GM12875 (cell line): Measurements from ENCODE around the gene CXCL3.

ENCODE experiments used
- H3K4me3 ChIP-seq: one replicate; pipeline ENCODE4 v1.5.1; 2011; ENCODE audit warnings: low read depth, low read length, control low read depth
- TF ChIP-seq, protein P1 (sequence below): IDR thresholded peaks from 2 replicates; pipeline ENCODE4 v1.5.1; 2011; ENCODE audit warnings: low read depth, mild to moderate bottlenecking, control low read depth, inconsistent platforms, low read length, moderate library complexity, borderline replicate concordance; ENCODE audit not compliant: insufficient read depth

Gene CXCL3

DNA sequence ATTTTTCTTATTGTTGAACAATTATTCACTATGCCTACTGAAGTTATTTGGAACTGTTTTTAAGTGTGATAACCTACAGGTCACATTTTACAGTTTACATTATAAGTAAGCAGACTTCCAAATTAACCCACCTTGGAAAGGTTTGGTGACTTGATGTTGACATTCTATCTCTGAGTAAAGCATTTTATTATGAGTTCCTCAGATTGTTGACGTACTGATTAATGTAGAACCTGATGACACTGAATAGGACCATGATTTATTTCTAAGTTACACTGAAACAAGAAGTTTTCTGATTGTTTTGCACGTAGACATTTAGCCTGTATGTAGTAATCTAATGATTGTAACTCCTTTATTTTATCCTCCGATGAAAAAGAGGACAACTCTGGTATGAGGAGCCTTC, 17.0 kb upstream of the CXCL3 start:
- no peak overlapping the region for H3K4me3 ChIP-seq
- TF ChIP-seq, protein P1, sequence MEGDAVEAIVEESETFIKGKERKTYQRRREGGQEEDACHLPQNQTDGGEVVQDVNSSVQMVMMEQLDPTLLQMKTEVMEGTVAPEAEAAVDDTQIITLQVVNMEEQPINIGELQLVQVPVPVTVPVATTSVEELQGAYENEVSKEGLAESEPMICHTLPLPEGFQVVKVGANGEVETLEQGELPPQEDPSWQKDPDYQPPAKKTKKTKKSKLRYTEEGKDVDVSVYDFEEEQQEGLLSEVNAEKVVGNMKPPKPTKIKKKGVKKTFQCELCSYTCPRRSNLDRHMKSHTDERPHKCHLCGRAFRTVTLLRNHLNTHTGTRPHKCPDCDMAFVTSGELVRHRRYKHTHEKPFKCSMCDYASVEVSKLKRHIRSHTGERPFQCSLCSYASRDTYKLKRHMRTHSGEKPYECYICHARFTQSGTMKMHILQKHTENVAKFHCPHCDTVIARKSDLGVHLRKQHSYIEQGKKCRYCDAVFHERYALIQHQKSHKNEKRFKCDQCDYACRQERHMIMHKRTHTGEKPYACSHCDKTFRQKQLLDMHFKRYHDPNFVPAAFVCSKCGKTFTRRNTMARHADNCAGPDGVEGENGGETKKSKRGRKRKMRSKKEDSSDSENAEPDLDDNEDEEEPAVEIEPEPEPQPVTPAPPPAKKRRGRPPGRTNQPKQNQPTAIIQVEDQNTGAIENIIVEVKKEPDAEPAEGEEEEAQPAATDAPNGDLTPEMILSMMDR = no peak

DNA sequence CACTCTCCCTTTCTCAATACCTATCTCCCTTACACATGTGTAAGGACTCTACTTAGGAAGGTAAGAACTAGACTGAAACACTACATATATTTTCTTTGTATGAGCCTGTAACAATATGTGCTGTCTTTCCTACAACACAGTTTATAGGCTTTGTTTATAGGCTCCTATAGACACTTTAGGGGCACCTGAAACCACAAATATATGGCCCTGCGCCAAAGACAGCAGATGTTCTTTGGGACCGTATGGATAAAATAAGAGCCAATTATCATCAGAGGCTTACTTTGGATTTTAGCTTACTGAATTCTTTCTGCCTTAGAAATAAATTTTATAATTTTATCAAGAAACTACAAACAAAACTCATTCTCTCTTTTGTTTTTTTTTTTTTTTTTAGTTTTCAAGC, 16.6 kb upstream of the CXCL3 start:
- TF ChIP-seq, protein P1 = no peak
- no peak overlapping the region for H3K4me3 ChIP-seq

DNA sequence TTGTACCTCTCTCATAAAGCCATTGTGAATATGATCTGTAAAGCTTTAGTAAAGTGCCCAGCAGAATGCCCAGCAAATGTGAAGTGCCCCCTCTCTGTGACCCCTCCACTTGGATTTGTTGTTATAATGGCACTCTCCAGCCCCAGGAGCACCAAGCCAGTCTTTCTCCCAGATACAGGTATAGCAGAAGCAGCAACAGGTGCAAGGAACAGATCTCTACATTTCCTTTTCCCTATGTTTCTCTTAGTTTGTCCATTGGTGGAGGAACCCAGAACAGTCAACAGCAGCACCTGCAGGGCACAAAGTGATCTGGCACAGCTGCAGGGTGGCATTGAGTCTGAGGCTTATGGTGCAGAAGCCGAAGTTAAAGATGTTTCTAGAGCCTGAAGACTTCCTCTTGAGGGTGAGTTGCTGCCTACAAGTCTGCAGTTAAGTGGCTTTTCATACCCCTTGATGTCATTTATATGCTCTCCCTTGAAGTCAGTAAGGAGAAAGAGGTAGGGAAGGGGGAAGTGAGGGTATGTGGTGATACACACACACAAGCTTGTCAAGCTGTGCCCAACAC, 16.1 kb upstream of the CXCL3 start:
- H3K4me3 ChIP-seq = no peak overlapping the region
- TF ChIP-seq, protein P1 = no peak

DNA sequence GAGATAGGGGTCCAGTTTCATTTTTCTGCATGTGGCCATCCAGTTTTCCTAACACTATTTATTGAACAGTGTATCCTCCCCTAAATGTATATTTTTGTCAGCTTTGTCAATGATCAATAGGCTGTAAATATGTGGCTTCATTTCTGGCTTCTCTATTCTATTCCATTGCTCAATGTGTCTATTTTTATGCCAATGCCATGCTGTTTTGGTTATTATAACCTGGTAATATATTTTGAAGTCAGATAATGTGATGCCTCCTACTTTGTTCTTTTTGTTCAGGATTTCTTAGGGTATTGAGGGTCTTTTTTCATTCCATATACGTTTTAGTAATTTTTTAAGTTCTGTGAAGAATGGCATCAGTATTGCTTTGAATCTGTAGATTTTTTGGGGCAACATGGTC, 8.7 kb upstream of the CXCL3 start:
- H3K4me3 ChIP-seq = no peak overlapping the region
- TF ChIP-seq, protein P1 = no peak

DNA sequence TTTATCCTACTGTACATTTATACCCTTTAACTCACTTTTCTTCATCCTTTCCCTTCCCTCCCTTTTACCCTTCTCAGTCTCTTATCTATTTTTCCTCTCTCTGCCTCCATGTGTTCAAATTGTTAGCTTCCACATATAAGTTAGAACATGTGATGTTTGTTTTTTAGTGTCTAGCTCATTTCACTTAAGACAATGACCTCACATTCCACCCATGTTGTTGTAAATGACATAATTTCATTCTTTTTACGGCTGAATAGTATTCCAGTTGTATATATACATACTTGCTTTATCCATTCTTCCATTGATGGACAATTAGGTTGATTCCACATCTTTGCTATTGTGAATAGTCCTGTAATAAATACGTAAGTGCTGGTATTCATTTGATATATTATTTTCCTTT, 7.3 kb upstream of the CXCL3 start:
- H3K4me3 ChIP-seq = no peak overlapping the region
- TF ChIP-seq, protein P1 = no peak

DNA sequence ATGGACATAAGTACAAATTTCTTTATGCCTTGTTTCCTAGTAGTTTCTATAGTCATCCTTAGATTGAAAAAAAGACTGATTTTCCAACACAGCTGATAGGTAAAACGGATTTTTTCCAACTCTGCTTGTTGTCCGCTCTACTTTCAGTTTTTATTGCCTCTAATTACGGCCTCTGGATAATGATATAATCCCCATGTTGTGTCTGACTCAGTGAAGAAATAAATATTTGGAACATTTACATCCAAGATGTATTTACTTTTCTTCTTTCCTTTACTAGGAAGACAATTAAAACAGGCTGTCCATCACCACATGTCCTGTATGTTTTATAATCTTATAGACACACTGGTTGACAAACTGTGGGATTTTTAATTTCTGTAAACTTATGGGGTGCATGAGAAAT, 6.8 kb upstream of the CXCL3 start:
- H3K4me3 ChIP-seq = no peak overlapping the region
- TF ChIP-seq, protein P1 = no peak

DNA sequence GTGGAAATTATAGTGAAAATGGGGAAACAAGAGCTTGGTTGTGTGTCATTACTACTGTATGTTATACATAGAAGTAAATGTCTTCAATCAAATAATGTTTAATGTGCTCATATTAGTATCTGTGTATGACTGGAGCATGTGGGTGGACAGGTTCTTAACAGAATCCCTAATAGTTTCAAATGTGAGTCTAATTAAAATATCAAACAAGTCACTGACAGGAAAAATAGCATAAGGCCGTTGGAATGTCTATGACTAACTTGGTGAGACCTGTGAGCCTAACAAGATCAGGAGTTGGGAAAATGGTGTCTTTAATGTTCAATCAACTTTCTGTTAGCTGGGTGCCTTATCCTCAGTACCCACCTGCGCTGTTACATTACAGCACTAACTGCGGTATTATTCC, 6.2 kb upstream of the CXCL3 start:
- TF ChIP-seq, protein P1 = no peak

More for the DNA sequence above, 6.2 kb upstream of the CXCL3 start:
- no peak overlapping the region for H3K4me3 ChIP-seq
